ENCODE measurements around the gene SEC61A2. TPM values are rescaled to one million over a fixed set of nuclear protein-coding genes. Genes with fewer than 3 reads are reported as not detected.
A peak's percentile ranks its signal among the peaks of the same experiment; 100 is the strongest.
"Not testable (repeated sequence)": the region's sequence is repeated elsewhere in the genome, so short reads cannot be mapped to it uniquely, and the experiment has no call there.

The SEC61A2 gene
- total RNA-seq, result 6.2 TPM

- ATAC-seq (peak; percentile 90), DNase-seq (ENCODE audit: low spot score) (peak; percentile 98)
Observed at GRCh38 chr10:12129222-12130111, at the start of gene SEC61A2. SEC61A2 (plus strand) TSS chr10:12129677; CDS start chr10:12129788, 111 bp downstream.

GRCh38 chr10:12081470-12081869, 48.0 kb upstream of the SEC61A2 start:
- DNase-seq (ENCODE audit: low spot score) (no peak), ATAC-seq (no peak)

DNA sequence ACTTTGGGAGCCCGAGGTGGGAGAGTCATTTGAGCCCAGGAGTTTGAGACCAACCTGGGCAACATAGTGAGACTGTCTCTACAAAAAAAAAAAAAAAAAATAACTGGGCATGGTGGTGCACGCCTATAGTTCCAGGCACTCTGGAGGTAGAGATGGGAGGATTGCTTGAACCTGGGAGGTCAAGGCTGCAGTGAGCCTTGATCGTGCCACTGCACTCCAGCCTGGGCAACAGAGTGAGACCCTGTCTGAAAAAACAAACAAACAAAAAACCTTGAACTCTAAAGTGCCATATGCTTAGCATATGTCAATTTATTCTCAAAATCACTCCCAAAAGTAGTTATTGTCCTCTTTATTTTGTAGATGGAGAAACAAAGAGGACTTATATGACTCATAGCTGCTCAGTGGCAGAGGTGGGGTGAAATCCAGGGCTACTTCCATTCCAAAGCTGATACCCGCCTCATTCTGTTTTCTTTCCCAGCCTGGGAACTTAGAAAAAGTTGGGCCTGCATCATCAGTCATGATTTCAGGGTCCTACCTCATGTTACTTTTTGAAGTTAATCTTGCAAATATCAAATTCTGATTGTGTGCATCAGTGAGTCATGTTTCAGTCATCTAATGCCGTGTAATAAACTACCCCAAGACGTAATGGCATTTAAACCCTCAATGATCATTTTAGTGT, 47.5 kb upstream of the SEC61A2 start:
- ATAC-seq (no peak), DNase-seq (ENCODE audit: low spot score) (no peak)

GRCh38 chr10:12088919-12089318, 40.6 kb upstream of the SEC61A2 start:
- ATAC-seq (peak; percentile 67), DNase-seq (ENCODE audit: low spot score) (peak; percentile 56)

DNA sequence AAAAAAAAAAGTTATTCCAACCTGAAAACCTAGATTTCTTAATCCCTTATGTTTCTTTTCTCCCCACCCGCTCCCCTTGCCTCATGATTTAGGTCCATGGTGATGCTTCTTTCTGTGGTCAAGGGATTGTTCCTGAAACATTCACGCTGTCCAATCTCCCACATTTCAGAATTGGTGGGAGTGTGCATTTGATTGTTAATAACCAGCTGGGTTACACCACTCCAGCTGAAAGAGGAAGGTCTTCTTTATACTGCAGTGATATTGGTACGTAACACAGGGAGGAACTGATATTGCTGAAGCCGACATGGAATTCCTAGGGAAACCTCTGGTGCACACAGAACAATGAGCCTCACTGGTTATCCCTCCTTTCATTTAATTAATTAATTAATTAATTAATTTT, 38.1 kb upstream of the SEC61A2 start:
- no peak for ATAC-seq
- no peak for DNase-seq (ENCODE audit: low spot score)

DNA sequence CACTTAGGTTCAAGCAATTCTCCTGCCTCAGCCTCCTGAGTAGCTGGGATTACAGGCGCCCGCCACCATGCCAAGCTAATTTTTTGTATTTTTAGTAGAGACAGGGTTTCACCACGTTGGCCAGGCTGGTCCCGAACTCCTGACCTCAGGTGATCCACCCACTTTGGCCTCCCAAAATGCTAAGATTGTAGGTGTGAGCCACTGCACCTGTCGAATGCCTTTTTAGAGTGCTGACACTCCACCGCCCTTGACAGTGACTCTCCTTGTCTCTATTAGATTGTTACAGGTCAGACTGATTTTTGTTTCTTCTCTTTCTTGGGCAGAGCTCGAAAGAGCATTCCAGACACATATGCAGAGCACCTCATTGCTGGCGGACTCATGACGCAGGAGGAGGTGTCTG, 32.1 kb upstream of the SEC61A2 start:
- ATAC-seq; DNase-seq (ENCODE audit: low spot score): not testable (repeated sequence)

DNA sequence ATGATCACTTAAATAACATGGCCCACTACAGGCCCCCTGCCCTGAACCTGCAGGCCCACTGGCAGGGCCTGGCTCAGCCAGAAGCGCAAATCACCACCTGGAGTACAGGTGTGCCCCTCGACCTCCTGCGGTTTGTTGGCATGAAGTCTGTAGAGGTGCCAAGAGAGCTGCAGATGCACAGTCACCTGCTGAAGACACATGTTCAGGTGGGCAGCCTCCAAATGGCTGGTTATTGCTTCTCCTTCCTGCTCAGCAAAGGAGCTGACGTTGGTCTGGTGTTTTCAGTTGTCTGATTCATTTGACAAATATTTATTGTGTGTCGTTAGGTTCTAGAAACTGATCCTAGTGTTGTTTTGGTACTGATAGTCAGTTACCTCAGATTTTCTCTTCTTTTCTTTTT, 31.7 kb upstream of the SEC61A2 start:
- peak; percentile 12 for ATAC-seq
- no peak for DNase-seq (ENCODE audit: low spot score)

- DNase-seq (ENCODE audit: low spot score), result no peak
Observed at GRCh38 chr10:12098966-12099365, 30.5 kb upstream of the SEC61A2 start.

GRCh38 chr10:12103802-12104201, 25.7 kb upstream of the SEC61A2 start:
- no peak for DNase-seq (ENCODE audit: low spot score)
- ATAC-seq, result peak; percentile 7

More at GRCh38 chr10:12098966-12099365, 30.5 kb upstream of the SEC61A2 start:
- ATAC-seq, result no peak

DNA sequence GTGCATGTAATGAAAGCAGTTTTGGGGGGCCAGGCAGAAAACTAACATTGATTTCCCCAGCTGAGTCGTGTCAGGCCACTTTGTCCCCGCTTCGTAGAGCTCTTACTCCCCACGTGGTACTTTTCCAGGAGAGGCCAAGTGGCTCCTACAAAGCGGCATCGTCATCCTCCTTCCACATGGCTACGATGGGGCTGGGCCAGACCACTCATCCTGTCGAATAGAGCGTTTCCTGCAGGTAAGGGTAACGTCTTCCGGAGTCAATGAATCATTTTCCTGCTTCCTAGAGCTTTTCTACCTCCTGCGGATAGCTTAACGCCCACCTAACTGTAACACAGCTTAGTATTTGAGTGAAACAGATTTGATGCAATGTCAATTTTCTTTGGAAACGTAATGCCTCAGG, 21.7 kb upstream of the SEC61A2 start:
- no peak for DNase-seq (ENCODE audit: low spot score)
- no peak for ATAC-seq

DNA sequence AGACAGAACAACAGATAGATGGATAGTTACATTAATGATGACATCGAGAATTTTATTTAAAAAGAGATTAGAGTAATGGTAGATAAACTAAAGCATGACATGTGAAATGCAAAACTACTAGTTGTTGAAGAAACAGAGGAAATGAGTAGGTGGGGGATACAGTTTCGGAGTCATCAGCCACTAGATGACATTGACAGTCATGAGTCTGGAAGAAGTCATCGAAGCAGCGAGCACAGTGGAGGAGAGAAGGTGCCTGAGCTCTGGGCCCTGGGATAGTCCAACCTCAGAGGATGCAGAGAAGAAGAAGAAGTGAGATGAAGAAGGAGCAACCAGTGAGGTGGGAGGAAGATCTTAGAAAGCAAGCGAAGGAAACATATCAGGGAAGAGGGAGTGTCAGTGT, 20.2 kb upstream of the SEC61A2 start:
- DNase-seq (ENCODE audit: low spot score), result no peak

DNA sequence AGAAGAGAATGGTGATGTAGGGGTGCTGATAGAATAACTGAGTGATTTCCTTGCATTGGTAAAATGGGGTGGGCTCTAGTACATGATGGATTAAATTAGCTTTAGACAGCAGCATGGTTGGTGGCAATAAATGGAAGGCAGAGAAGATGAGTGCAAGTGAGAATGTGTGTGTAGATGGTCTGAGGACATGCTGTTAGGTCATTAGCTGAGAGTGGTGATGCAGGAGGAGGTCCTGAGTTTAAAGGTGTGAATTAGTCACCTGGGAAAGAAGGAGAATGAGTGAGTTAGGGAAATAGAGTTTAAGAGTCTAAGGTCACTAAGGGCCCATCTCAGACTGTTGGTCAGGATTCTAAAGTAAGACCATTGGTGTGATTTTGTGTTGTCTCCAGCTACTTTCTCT, 17.9 kb upstream of the SEC61A2 start:
- ATAC-seq (no peak), DNase-seq (ENCODE audit: low spot score) (no peak)

More for the DNA sequence above, 20.2 kb upstream of the SEC61A2 start:
- ATAC-seq, result no peak

GRCh38 chr10:12113627-12114026, 15.8 kb upstream of the SEC61A2 start:
- no peak for DNase-seq (ENCODE audit: low spot score)
- no peak for ATAC-seq

DNA sequence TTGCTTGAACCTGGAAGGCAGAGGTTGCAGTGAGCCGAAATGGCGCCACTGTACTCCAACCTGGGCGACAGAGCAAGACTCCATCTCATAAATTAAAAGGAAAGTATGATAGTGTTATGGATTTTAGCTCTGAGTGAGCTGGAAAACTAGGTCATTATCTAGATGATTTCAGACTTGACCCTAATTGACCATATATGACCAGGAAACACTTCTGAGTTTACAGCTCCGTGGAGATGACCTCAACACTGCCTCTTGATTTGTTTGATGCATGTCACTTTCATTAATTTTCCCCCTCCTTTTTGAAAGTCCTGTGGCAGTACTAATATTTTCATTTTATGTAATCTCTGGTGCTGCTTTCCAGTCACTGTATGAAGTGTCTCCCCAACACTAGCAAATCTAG, 7.8 kb upstream of the SEC61A2 start:
- ATAC-seq (no peak), DNase-seq (ENCODE audit: low spot score) (no peak)

GRCh38 chr10:12130237-12130872, 878 bp downstream of the SEC61A2 start:
- no peak for DNase-seq (ENCODE audit: low spot score)
- peak; percentile 9 for ATAC-seq

DNA sequence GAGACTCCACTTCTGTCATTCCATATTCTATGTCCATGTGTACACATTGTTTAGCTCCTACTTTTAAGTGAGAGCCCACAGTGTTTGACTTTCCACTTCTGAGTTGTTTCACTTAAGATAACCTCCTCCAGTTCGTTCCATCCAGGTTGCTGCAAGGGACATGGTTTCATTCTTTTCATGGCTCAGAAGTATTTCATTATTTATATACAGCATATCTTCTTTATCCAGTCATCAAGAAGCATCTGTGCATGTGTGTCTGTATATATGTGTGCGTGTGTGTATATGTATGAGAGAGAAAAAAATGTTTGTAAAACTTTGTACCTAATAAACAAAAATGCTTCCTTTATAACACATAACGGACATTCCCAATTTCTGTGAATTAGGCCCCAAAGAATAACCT, 6.2 kb downstream of the SEC61A2 start:
- no peak for ATAC-seq
- DNase-seq (ENCODE audit: low spot score), result no peak

GRCh38 chr10:12140038-12140437, 10.6 kb downstream of the SEC61A2 start:
- ATAC-seq, result no peak
- no peak for DNase-seq (ENCODE audit: low spot score)

DNA sequence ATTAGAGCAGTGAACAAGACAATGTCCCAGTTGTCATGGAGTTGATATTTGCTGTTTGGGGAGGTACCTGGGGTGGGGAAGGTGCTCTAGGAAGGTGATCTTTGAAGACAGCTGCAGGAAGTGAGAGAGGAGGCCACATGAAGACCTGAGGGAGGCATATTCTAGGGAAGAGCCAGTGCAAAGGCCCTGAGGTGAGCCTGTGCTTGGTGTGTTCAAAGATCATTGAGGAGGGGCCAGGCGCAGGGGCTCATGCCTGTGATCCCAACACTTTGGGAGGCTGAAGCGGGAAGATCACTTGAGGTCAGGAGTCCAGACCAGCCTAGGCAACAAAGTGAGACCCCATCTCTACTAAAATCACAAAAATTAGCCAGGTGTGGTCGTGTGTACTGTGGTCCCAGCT, 15.1 kb downstream of the SEC61A2 start:
- ATAC-seq (no peak), DNase-seq (ENCODE audit: low spot score) (no peak)

- peak; percentile 82 for ATAC-seq
- no peak for DNase-seq (ENCODE audit: low spot score)
Observed at GRCh38 chr10:12150163-12150562, 20.7 kb downstream of the SEC61A2 start.

GRCh38 chr10:12154516-12154915, 25.0 kb downstream of the SEC61A2 start:
- DNase-seq (ENCODE audit: low spot score), result no peak
- ATAC-seq, result no peak

GRCh38 chr10:12156367-12157123, 27.1 kb downstream of the SEC61A2 start:
- ATAC-seq, result peak; percentile 92

More at GRCh38 chr10:12156367-12157123, 27.1 kb downstream of the SEC61A2 start:
- DNase-seq (ENCODE audit: low spot score), result peak; percentile 84

Measured in left lobe of liver (tissue), 2 donors.